B cell (primary cell): Measurements from ENCODE around the gene UNC5C.

Experiments
- EZH2 ChIP-seq: IDR thresholded peaks from 2 replicates; pipeline ENCODE4 v1.6.1; 2012; ENCODE audit warnings: borderline replicate concordance, low read depth, mild to moderate bottlenecking, moderate library complexity, low read length; ENCODE audit not compliant: insufficient read depth, poor library complexity, severe bottlenecking
- TF ChIP-seq, protein P1 (sequence below): fragments of 200-600 bp; IDR thresholded peaks from one replicate; pipeline ENCODE4 v1.8.0; 2022; ENCODE audit warnings: antibody characterized with exemption, mild to moderate bottlenecking

GRCh38 chr4:95181996-95182306, 366.8 kb downstream of the UNC5C start:
- TF ChIP-seq, protein P1, sequence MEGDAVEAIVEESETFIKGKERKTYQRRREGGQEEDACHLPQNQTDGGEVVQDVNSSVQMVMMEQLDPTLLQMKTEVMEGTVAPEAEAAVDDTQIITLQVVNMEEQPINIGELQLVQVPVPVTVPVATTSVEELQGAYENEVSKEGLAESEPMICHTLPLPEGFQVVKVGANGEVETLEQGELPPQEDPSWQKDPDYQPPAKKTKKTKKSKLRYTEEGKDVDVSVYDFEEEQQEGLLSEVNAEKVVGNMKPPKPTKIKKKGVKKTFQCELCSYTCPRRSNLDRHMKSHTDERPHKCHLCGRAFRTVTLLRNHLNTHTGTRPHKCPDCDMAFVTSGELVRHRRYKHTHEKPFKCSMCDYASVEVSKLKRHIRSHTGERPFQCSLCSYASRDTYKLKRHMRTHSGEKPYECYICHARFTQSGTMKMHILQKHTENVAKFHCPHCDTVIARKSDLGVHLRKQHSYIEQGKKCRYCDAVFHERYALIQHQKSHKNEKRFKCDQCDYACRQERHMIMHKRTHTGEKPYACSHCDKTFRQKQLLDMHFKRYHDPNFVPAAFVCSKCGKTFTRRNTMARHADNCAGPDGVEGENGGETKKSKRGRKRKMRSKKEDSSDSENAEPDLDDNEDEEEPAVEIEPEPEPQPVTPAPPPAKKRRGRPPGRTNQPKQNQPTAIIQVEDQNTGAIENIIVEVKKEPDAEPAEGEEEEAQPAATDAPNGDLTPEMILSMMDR, result no peak
- TF ChIP-seq EZH2, result no peak
